Activated CD4-positive, CD25-positive, alpha-beta regulatory T cell treated with anti-CD3 and anti-CD28 coated beads, Interleukin-2, amount 50 U/mL, for 72 hours (primary cell): ENCODE results near the gene CRISPLD2.
"Not testable (repeated sequence)": the region's sequence is repeated elsewhere in the genome, so short reads cannot be mapped to it uniquely, and the experiment has no call there.

ENCODE experiments used
- DNase-seq: peaks from one replicate; pipeline ENCODE4 v3.0.0; 2021

Gene CRISPLD2

GRCh38 chr16:84937196-84938005 lies 117.6 kb downstream of the CRISPLD2 start:
- no peak for DNase-seq

- DNase-seq = not testable (repeated sequence)
These were observed 118.8 kb downstream of the CRISPLD2 start for GRCh38 chr16:84938616-84939015.

GRCh38 chr16:84940670-84941551 lies 121.1 kb downstream of the CRISPLD2 start:
- no peak for DNase-seq

GRCh38 chr16:84941921-84942320 lies 122.1 kb downstream of the CRISPLD2 start:
- DNase-seq = no peak

GRCh38 chr16:84942786-84943185 lies 123.0 kb downstream of the CRISPLD2 start:
- no peak for DNase-seq

GRCh38 chr16:84943620-84944019 lies 123.8 kb downstream of the CRISPLD2 start:
- no peak for DNase-seq

- DNase-seq = no peak
These were observed 127.2 kb downstream of the CRISPLD2 start for GRCh38 chr16:84947022-84947421.

- no peak for DNase-seq
These were observed 128.4 kb downstream of the CRISPLD2 start for GRCh38 chr16:84947996-84948850.

GRCh38 chr16:84948851-84949610 lies 129.2 kb downstream of the CRISPLD2 start:
- no peak for DNase-seq

- DNase-seq = no peak
These were observed 130.1 kb downstream of the CRISPLD2 start for GRCh38 chr16:84949772-84950436.

- no peak for DNase-seq
These were observed 131.1 kb downstream of the CRISPLD2 start for GRCh38 chr16:84950906-84951305.

GRCh38 chr16:84952335-84953189 lies 132.8 kb downstream of the CRISPLD2 start:
- peak; percentile 68 for DNase-seq

- no peak for DNase-seq
These were observed 133.5 kb downstream of the CRISPLD2 start for GRCh38 chr16:84953190-84953746.

GRCh38 chr16:84955427-84955826 lies 135.6 kb downstream of the CRISPLD2 start:
- DNase-seq = no peak

GRCh38 chr16:84957192-84957591 lies 137.4 kb downstream of the CRISPLD2 start:
- DNase-seq = no peak

- no peak for DNase-seq
These were observed 138.0 kb downstream of the CRISPLD2 start for GRCh38 chr16:84957792-84958191.
